SW 1271 (cell line): ENCODE results near the gene PMIS2.

Experiments used
- DNase-seq, 2 experiments: peaks; one replicate each; lab custom pipeline; 2025; lab: John Stamatoyannopoulos, UW

The PMIS2 gene

DNA sequence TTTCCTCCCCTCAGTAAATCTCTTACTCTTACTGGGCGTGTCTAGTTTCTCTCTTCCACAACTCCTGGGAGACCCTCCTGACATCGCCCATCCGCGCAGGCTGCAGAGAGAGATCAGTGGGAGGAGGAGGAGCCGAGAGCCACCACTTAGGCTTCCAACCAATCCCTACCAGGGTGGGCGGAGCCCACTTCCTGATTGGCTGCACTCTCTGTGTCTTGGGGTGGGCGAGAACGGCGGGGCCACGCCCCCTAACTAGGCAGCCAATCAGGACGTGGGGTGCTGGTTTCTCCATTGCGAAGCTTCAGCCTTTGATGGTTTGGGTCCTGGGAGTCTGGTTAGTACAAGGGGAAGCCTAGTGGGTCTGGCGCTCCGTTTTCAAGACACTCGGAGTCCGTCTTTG is at the start of gene PMIS2:
PMIS2 (plus strand) TSS at position 326 of the 400 bp plus-strand sequence. CDS start 87 bp downstream, outside the sequence.
- peak in 1 of 2 experiments; percentile 4 for DNase-seq

DNA sequence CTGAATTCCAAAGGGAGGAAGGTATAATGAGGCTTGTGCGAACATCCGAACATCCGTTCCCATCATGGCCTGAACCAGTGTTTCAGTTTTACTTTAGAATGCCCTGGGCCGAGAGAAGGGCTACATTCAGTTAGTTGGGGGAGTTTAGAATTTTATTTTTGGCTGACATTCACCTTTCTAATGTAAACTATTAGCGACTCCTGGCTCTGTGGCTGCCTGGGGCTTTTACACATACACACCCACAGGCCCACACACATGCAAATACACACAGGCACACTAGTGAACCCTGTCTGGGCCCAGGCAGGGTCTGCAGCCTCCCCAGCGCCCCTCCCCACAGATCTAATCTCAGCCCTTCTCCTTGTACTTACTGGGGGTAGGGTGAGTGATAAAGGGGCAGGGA is 46.7 kb upstream of the PMIS2 start:
- DNase-seq = no peak

DNA sequence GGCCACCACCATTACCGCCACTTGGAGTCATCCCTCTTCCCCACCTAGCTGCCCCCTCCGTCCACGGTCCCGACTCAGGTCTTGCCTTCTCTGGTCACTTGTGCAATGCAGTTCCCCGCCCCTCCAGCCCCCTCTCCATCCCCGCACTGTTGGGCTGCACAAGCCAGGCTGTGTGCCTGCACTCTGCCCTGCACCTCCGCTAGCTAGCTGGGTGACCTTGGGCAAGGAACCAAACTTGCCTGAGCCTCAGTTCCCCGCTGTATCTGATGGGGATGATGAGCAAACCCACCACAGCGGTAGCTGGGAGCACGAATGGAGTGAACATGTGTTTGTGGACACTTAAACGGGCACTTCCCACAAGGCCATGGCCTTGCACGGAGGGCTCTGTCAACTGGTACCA is 46.1 kb upstream of the PMIS2 start:
- no peak for DNase-seq

DNA sequence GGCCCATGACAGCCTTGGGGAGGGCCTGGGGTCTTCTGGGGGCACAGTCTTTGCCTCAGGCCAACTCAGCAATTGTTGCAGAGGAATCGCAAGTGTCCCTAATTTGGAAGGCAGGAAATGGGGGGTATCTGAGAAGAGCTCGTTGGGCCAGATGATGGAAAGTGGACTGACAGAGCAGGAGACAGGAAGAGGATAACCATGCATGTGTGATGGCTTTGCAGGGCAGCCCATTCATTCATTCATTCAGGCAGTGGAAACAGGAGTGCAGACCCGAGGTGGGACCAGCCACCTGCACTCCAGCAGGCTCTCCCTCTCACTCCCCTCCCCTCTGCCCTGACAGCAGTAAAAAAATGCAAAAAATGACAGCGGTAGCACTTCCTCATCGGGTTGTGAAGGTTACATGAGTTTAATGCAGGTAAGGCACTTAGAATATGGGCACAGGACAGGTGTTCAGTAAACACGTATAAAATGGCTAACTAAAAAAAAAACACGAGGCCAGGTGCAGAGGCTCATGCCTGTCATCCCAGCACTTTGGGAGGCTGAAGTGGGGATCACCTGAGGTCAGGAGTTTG is 45.5 kb upstream of the PMIS2 start:
- DNase-seq = no peak

DNA sequence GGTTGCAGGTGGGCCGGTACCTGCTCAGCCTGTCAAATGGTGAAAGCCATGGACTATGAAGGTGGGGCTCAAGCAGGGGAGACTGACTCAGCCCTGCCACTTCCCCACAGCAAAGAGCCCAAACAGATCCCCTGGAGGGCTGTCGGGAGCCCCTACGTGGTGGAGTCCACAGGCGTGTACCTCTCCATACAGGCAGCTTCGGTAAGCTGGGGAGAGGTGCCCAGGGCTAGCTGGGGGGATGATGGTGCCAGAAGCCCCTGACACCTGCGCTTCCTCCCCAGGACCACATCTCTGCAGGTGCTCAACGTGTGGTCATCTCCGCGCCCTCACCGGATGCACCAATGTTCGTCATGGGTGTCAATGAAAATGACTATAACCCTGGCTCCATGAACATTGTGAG is 43.8 kb upstream of the PMIS2 start:
- DNase-seq = no peak

DNA sequence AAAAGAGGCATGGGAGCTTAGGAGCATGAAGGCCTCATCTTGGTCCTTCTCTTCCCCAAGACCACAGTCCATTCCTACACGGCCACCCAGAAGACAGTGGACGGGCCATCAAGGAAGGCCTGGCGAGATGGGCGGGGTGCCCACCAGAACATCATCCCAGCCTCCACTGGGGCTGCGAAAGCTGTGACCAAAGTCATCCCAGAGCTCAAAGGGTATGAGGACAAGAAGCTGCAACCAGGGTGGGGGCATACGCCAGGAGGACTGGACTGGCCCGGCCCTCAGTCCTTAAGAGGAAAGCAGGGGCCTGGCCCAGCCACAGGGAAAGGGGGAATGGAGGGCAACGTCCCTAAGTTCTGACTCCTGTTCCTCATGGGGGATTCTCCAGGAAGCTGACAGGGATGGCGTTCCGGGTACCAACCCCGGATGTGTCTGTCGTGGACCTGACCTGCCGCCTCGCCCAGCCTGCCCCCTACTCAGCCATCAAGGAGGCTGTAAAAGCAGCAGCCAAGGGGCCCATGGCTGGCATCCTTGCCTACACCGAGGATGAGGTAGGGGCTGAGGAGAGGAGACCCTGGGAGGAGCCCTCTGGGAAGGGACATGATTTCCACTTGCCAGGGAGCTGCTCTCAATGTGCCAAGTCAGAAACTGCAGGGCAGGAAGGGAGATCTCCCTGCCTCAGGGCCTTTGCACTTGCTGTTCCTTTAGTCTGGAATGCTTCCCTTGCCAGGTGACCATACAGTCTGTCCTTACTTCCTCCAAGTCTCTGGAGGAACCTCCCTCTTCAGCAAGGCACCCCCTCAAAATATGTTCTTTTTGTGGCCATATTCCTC is 42.5 kb upstream of the PMIS2 start:
- no peak for DNase-seq

DNA sequence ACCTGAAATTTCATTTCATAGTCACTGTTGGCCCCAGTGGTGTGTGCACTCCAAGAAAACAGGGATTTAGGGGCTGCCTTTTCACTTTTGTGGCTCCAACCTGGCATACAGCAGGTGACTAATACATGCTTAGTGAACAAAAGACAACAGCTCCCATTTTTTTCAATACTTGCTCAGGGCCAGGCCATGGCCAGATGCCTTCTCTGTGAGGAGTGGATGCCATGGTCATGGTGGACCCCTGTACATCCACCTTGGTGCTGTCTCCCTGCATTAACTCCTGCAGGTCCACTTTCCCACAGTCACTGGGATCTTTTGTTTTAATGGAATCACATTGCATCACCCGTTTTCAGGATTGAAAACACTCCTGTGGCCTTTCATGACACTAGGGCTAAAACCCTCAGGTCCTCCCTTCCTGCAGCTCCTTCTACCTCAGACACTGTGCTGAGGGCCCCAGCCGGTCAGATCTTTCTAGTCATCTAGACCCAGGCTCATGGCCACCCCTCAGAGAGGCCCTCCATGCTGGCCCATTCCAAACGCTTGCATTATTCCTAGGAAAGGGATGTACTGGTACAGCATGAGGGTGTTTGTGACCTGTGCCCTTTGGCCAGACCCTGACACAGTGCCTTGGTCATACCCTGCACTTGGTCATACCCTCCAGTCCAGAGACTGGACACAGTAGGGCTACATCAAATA is 41.7 kb upstream of the PMIS2 start:
- no peak for DNase-seq

DNA sequence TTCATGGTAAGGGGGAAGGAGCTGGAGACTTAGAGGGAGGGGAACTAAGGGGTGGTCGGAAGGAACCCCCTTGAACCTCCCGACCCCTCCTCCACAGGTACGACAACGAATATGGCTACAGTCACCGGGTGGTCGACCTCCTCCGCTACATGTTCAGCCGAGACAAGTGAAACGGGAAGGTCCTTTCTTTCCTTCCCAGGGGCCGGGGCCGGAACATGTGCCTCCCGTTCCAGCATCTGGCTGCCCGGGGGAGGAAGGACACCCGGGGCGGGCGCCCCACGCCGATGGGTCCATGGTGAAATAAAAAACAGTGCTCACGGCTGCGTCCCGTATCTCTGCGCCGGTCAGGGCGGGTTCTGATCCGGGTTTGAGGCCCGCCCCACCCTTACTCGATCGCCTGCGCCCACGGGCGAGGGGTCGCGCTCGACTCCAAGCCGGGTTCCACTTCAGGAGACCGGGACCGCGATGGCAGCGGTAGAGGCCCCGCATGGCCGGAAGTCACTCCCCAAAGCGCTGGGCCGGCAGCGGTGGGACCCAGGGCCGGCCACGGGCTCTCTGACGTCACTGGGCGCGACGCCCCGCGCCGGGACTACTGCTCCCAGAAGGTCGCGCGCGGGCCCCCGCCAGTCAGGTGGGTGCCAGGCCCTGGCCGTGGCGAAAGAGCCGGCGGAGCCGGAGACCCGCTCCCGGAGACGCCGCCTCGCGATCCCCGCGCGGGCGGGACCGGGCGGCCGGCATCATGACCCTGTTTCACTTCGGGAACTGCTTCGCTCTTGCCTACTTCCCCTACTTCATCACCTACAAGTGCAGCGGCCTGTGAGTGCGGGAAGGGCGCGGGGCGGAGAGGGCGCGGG is 40.7 kb upstream of the PMIS2 start, which contains the start of gene TMEM147:
TMEM147 (plus strand) TSS at position 626 of the 854 bp plus-strand sequence; CDS start at position 740, 114 bp downstream.
- DNase-seq = peak; percentile 42 to 78

DNA sequence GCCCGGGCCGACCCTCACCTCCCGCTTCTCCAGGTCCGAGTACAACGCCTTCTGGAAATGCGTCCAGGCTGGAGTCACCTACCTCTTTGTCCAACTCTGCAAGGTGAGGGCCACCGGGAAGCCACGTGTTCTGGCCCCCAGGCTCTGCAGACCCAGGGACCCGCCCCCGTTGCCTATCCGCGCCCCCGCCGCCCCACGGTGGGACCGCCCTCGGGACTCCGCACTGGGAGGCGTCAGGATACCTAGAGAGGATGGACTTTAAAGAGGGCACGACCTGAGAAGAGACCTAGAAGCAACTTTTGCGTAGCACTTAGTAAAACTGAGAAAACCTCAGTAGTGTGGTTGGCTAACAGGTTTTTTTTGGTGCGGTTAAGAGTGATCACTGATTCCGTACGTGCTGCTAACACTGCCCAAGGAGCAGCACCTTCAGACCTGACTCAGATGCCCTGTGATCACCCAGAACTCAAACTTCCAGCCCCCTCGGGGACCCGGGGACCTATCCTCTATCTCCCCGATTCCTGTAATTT is 40.1 kb upstream of the PMIS2 start:
- peak in 1 of 2 experiments; percentile 14 for DNase-seq

DNA sequence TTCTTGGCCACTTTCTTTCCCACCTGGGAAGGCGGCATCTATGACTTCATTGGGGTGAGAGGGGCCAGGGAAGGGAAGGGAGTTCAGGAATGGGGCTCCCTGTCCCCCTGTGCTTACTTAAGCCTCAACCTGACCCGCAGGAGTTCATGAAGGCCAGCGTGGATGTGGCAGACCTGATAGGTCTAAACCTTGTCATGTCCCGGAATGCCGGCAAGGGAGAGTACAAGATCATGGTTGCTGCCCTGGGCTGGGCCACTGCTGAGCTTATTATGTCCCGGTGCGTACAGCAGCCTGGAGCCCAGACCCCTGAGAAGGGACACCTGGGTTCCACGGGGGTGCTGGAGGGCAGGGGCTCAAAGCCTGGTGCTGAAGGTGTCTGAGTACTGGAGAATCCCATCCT is 39.4 kb upstream of the PMIS2 start:
- DNase-seq = no peak

DNA sequence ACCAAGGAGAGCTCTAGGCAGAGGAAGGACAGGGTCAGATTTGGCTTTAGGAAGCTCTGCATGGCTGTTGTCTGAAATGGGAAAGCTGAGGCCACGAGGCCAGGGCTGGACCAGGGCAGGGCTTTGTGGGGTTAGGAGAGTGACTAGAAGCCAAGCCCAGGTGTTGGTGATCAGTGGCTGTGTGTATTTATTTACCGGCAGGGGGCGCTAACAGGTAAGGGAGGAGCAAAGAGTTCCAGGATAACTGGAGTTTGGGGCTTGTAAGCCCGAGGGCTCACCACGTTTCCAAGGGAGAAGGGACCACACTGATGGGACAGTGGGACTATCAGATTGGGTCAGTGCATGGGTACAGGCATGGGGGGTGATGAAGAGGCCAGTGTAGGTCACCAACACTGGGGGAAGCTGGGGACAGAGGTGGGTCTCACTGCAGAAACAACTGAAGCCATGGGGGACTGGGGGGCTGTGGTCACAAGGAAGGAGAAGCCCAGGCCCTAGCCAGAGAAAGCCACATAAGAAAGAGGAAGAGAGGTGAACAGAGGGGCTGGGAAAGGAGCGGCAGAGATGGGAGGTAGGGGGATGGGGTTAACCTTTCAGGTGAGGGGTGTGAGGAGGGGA is 36.7 kb upstream of the PMIS2 start:
- peak; percentile 35 to 41 for DNase-seq

DNA sequence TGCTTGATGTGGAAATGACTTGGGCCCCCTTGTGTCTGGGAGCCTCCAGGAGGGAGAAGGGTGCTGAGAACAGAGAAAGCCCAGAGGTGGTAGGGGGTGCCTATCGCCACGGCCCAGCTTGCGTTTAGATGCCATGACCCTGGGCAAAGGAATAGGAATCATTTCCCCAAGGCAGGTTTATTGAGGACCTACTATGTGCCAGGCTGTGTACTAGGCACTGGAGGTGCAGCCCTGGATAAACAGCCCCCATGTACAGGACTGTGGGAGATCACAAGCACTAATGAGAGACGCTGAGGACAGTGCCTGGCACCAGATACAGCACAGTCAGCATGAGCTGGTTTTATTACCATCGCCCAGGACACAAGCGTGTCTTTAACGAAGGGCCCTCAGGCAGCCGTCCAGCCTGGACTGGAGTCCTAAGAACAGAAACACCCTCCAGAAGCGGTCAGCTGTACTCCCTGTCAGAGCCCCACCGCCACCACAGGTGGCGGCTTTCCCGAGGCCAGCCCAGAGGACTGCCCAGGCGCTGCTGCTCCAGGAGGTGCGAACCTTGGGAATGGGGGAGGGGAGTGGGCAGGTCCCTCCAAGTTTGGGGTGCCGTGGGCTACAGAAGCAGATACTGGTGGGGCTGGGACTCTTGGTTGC is 36.0 kb upstream of the PMIS2 start:
- DNase-seq = no peak

DNA sequence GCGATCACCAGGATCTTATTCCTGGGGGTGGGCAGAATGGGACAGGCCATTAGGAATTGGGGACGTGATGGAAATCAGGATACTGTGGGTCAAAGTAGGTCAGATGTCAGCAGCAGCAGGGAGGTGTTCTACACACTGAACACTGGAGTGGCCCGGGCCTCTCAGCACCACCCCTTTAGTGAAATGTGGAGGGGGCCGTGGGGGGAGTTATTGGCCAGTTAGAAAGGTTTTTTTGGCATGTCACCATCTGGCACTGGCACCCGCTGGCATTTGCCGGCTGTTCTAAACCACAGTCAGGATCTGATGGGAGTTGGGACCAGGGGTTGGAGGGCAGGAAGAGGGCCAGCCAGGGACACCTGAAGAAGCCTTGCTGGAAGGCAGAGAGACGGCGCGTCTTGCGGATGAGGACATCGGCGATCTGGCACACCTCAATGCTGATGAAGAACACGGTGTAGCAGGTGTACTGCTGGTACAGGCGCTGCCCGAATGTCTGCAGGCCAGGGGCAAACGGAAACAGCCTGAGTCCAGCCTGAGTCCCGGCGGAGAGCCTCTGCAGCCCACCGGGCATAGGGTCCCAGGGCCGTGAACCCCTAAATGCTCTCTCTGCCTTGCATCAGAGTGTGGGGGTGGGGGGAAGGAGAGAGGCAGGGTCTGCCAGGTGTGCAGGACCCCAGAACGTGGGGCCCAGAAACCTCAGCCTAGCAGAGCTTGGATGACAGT is 34.7 kb upstream of the PMIS2 start:
- DNase-seq = no peak

DNA sequence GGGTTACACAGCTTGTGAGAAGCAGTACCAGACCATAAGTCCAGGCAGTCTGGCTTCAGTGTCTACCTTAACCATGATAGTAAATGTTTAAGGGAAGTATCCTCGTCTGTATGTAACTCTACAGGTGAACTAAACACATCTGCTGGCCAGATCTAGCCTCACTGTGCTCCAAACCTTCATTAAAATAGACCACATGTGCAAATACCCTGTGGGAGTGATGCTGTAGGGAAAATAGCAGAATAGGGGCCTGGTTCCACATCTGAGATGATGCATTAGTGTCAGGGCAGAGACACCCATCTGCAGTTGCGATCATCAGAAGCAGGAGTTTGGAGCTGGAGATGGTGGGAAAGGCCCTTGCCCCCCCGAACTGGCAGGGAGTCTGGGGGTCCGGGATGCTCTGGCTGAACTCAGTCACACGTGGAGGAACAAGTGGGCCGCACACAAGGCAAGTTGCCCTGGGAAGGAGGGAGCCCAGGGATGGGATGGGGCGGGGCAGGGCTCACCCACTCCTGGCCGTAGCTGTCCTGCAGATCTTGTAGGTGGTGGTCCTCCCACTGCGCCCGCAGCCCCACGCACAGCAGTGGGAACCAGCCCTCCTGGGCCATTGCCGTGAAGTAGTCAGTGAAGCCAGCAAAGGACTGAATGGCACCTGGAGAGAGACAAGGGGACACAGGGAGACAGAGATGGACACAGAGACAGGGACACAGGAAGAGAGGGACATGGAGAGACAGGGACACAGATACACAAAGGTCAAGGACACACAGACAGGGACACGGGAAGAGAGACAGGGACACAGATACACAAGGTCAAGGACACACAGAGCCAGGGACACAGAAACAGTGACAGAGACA is 33.2 kb upstream of the PMIS2 start:
- DNase-seq = no peak

DNA sequence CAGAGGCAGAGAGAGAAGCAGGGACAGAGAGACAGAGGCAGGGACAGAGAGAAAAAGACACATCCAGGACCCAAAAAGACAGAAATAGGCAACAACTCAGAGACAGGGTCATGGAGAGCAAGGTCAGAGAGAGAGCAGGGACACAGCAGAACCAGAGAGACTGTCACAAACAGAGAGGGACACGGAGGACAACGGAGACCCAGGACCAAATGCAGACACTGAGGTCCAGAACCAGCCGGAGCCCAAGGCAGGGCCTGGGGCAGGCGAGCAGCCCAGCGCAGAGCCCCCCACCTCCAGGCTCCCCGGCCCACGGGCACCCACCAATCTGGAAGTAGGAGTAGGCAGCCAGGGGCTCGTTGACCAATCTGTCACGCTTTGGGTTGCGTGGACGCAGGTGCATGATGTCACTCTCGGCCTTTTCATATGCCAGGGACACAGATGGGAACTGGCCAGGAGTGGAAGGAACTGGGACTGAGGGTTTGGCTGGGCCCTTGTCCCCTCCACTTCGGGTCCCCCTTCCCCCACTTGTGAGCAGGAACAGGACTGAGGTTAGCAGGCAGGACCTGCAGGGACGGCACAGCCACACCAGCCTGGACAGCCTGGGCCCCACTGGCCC is 32.5 kb upstream of the PMIS2 start:
- DNase-seq = no peak

DNA sequence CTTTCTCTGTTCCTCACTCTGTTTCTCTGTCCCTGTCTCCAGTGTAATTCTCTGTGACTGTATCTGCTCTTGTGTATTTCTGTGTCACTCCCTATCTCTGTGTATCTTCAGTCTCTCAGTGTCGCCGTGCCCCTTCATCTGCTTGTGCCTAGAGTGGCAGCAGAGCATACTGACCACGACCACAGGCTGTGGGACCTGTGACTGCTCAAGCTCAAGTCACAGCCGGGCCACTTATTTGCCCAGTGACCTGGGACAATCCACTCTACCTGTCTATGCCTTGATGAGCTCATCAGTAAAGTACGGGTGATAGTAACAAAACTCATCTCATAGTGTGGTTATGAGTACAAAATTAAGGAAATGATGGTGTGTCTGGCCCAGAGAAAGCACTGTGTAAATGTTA is 31.9 kb upstream of the PMIS2 start:
- DNase-seq = no peak

DNA sequence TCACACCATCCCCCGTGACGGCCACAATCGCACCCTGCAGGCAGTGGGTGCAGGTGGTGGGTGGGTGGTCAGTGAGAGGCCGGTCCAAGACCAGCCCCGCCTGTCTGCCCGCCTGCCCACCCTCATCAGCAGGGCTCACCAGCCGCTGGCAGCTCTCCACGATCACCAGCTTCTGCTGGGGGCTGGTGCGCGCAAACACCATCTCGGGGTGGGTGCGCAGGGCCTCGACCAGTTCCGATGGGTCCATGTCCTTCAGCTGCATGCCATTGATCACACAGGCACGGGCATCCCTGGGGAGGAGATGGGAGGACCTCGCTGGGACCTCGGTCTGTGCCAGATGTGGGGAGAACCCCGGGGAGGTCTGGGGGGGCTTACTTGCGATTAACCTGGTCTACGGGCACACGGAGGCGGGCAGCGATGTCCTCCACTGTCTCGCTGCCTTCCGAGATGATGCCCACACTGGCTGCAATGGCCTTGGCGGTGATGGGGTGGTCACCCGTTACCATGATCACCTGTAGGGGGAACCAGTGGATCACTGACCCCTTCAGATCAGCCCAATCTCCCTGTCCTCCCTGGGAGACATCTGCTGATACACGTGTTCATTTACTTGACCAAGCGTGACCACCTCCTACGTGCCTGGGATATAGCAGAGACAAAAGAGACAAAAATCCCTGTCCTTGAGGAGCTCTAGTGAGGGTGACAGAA is 30.5 kb upstream of the PMIS2 start:
- DNase-seq = no peak

DNA sequence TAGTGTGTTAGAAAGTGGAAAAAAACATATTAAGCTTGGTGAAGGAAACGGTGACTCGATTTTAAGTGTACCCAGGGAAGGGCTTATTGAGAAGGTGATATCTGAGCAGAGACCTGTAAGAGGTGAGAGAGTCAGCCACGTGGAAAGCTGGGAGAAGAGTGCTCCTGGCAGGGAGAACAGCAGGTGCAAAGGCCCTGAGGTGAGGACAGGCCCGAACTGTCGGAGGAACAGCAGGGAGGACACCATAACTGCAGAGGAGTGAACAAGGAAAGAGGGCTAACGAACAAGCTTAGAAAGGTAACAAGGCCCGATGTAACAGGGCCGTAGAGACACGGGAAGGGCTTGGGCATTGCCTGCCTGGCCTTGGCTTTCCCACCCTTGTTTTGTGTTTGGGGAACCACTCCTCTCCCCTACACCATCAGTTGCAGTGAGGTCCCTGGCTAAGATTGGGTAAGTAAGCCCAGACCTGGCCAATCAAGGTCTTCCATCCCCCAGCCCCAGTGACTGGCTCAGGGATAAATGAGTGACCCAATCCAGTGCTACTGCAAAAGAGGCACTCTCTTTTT is 29.9 kb upstream of the PMIS2 start:
- DNase-seq = no peak
